Suprapubic skin (tissue), 4 donors: Measurements from ENCODE around the gene SHROOM1.

Source experiments
- CTCF ChIP-seq, 2 donors: fragments of 200-600 bp in 1 of 2; fragments of 450-650 bp in 1 of 2; sonication (generic) in 1 of 2; IDR thresholded peaks; one replicate each; pipeline ENCODE4 v1.5.1; 2016 to 2019; ENCODE audit warnings: antibody characterized with exemption in 2 of 2, mild to moderate bottlenecking in 1 of 2, moderate library complexity in 1 of 2
- EP300 ChIP-seq: sonication (generic); formaldehyde crosslinking; IDR thresholded peaks from one replicate; pipeline ENCODE4 v1.6.1; 2017; ENCODE audit warnings: antibody characterized with exemption
- POLR2A ChIP-seq, 2 donors: fragments of 450-650 bp; IDR thresholded peaks; one replicate each; pipeline ENCODE4 v1.6.1; 2017; ENCODE audit warnings: antibody characterized with exemption in 2 of 2, mild to moderate bottlenecking in 2 of 2, moderate library complexity in 2 of 2
- POLR2AphosphoS5 ChIP-seq, 3 donors: sonication (generic); formaldehyde crosslinking; IDR thresholded peaks; one replicate each; pipeline ENCODE4 v1.6.1; 2017; ENCODE audit warnings: antibody characterized with exemption in 3 of 3

GRCh38 chr5:132802044-132802684, 28.3 kb downstream of the SHROOM1 start:
- TF ChIP-seq POLR2AphosphoS5 (IDR thresholded peaks at IDR 0.05) (no peak), POLR2A (IDR thresholded peaks at IDR 0.05) (no peak), CTCF (IDR thresholded peaks at IDR 0.05) (no peak), EP300 (no peak)
